IMR-90 (cell line): ENCODE data around the gene MYLK4. TPM values are rescaled to one million over a fixed set of nuclear protein-coding genes. Genes with fewer than 3 reads are reported as not detected.

Experiments used
- polyA plus RNA-seq, 3 experiments: library from polyadenylated mRNA; depleted of rRNA; stranded (reverse); fragments of >200 nt; gene quantifications; 2 replicates each; pipeline ENCODE4 v1.2.3, GENCODE V29; 2012; ENCODE audit warnings: low replicate concordance in 1 of 3
- total RNA-seq: library from RNA; depleted of rRNA; stranded (reverse); fragments of >200 nt; gene quantifications from 2 replicates; pipeline ENCODE4 v1.2.3, GENCODE V29; 2012; rRNA removed

Gene MYLK4
- total and polyA plus RNA-seq, 2 of the 4 experiments (the other 2 are of a cell fraction): under 0.01 to 0.07 TPM

Other genes with a start within 250 kb of the MYLK4 start
- gene WRNIP1, start 14.5 kb upstream of the MYLK4 start, total RNA-seq: 37.2 and 47.1 TPM in 2 replicates
- 42.6 and 43.7 TPM in 2 replicates for gene WRNIP1, start 14.5 kb upstream of the MYLK4 start, polyA plus RNA-seq (2012; rRNA removed)
- gene SERPINB1, start 90.9 kb upstream of the MYLK4 start, total RNA-seq: 6.1 TPM in 2 replicates
- gene SERPINB1, start 90.9 kb upstream of the MYLK4 start, polyA plus RNA-seq (2012; rRNA removed): 7.0 and 9.1 TPM in 2 replicates
- gene SERPINB9, start 152.4 kb upstream of the MYLK4 start, total RNA-seq: 2.3 and 2.5 TPM in 2 replicates
- gene SERPINB9, start 152.4 kb upstream of the MYLK4 start, polyA plus RNA-seq (2012; rRNA removed): 2.2 and 2.3 TPM in 2 replicates
- gene SERPINB6, start 220.6 kb upstream of the MYLK4 start, total RNA-seq: 37.1 and 60.3 TPM in 2 replicates
- 78.7 and 91.1 TPM in 2 replicates for gene SERPINB6, start 220.6 kb upstream of the MYLK4 start, polyA plus RNA-seq (2012; rRNA removed)
- gene NQO2, start 249.0 kb upstream of the MYLK4 start, total RNA-seq: 59.4 and 72.1 TPM in 2 replicates
- gene NQO2, start 249.0 kb upstream of the MYLK4 start, polyA plus RNA-seq (2012; rRNA removed): 41.9 and 42.5 TPM in 2 replicates